Measurements from ENCODE around the gene PEX14.

Gene PEX14

DNA sequence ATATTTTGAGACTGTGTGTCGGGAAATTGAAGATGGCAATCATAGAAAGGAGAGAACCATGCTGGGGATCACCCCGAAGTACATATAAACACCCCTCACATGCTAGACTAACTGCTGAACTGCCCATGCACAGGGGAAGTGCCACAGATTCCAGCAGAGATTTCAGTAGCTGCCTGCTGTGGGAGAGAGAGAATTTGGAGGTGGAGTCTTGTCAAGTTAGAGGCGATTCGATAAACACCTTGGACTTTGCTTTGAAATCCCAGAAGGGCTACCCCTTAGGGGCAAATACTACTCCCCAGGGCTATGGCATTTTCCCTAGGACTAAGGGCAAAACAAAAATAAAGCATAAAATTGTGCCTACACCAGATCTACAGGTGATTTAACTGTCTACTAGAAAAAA lies 103.3 kb downstream of the PEX14 start:
- TF ChIP-seq, protein P1, sequence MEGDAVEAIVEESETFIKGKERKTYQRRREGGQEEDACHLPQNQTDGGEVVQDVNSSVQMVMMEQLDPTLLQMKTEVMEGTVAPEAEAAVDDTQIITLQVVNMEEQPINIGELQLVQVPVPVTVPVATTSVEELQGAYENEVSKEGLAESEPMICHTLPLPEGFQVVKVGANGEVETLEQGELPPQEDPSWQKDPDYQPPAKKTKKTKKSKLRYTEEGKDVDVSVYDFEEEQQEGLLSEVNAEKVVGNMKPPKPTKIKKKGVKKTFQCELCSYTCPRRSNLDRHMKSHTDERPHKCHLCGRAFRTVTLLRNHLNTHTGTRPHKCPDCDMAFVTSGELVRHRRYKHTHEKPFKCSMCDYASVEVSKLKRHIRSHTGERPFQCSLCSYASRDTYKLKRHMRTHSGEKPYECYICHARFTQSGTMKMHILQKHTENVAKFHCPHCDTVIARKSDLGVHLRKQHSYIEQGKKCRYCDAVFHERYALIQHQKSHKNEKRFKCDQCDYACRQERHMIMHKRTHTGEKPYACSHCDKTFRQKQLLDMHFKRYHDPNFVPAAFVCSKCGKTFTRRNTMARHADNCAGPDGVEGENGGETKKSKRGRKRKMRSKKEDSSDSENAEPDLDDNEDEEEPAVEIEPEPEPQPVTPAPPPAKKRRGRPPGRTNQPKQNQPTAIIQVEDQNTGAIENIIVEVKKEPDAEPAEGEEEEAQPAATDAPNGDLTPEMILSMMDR (IDR thresholded peaks at IDR 0.05; ENCODE audit: low read depth, low read length, missing control alignments): no peak
- no peak for DNase-seq (ENCODE audit: low read depth)
- no peak overlapping the region for H3K4me3 ChIP-seq (ENCODE audit: low read depth, low read length)

DNA sequence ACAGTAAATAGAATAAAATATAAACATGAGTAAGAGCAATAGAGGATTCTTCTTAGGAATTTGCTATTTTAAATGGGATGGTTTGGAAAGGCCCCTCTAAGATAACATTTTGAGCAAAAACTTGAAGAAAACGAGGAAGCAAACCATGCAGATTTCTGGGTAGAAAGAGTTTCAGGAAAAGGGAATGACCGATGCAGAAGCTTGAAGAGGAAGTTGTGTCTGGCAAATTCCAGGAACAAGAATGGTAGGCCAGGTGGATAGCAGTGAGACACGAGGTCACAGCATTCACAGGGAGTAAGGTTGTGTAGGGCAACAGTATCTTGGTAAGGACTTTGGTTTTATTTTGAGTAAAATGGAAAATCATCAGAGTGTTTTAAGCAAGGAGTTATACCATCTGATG lies 108.9 kb downstream of the PEX14 start:
- TF ChIP-seq, protein P1 (IDR thresholded peaks at IDR 0.05; ENCODE audit: low read depth, low read length, missing control alignments): no peak
- no peak overlapping the region for H3K4me3 ChIP-seq (ENCODE audit: low read depth, low read length)
- DNase-seq (ENCODE audit: low read depth): no peak

DNA sequence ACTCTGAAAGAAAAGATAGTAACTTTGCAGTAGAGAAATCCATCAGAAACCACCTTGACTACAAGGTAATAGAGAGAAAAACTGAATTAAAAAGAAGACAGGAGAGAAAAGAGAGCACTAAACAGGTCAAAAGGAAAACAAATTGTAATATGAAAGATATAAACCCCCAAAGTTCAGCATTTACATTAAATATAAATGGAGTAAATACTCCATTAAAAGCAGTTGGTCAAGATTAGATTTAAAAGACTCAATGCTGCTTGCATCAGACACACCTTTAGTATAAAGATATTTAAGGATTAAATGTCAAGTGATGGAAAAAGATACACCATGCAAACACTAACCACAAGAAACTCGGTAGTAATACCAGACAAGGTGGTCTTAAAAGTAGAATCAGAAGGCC lies 110.5 kb downstream of the PEX14 start:
- H3K4me3 ChIP-seq (ENCODE audit: low read depth, low read length): no peak overlapping the region
- TF ChIP-seq, protein P1 (IDR thresholded peaks at IDR 0.05; ENCODE audit: low read depth, low read length, missing control alignments): no peak
- DNase-seq (ENCODE audit: low read depth): no peak

DNA sequence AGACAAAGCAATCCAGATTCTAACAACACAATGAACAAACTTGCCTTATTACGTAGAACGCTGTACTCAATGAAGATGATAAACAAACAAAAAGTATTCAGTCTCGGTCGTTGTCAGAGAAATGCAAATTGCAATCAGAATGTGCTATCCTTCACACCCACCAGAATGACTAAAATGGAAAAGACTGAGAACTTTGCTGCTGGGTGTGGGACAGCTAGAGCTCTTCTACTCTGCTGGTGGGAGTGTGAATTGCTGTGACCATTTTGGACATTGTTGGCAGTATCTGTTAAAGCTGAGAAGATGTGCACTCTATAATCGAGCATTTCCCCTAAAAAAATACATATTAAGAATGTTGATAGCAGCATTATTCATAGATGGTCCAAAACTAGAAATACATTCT lies 111.4 kb downstream of the PEX14 start:
- H3K4me3 ChIP-seq (ENCODE audit: low read depth, low read length): no peak overlapping the region
- DNase-seq (ENCODE audit: low read depth): no peak
- TF ChIP-seq, protein P1 (IDR thresholded peaks at IDR 0.05; ENCODE audit: low read depth, low read length, missing control alignments): peak; percentile 33

DNA sequence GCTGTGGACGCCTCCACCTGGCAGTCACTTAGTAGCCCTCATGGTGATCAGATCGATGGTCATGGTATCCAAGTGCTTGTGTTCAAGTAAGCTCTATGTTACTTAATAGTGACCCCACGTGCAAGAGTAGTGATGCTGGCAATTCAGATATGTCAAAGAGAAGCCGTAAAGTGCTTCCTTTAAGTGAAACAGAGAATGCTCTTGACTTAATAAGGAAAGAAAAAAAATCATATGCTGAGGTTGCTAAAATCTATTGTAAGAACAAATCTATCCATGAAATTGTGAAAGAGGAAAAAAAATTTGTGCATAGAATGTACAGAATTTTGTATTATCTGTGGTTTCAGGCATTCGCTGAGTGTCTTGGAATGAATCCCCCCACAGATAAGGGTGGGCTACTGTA lies 113.9 kb downstream of the PEX14 start:
- no peak for DNase-seq (ENCODE audit: low read depth)
- no peak overlapping the region for H3K4me3 ChIP-seq (ENCODE audit: low read depth, low read length)
- TF ChIP-seq, protein P1 (IDR thresholded peaks at IDR 0.05; ENCODE audit: low read depth, low read length, missing control alignments): no peak

DNA sequence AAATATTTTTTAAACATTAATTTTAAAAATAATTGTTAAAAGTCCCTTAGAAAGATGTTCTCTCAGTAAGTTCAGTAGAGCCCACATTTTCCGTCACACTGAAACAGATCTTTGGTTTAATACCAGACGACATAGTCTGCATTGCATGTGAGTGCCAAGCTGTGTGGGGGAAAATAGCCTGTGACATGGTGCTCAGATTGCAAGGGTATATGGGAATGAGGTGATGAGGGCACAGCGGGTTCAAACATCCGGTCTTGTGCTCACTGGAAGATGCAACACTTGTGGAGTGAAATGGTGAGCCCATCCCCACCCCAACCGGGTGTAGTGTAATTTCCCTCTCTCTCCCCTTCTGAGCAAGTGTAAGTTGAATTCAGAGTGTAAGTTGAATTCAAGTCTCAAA lies 114.3 kb downstream of the PEX14 start:
- TF ChIP-seq, protein P1 (IDR thresholded peaks at IDR 0.05; ENCODE audit: low read depth, low read length, missing control alignments): no peak
- DNase-seq (ENCODE audit: low read depth): no peak

DNA sequence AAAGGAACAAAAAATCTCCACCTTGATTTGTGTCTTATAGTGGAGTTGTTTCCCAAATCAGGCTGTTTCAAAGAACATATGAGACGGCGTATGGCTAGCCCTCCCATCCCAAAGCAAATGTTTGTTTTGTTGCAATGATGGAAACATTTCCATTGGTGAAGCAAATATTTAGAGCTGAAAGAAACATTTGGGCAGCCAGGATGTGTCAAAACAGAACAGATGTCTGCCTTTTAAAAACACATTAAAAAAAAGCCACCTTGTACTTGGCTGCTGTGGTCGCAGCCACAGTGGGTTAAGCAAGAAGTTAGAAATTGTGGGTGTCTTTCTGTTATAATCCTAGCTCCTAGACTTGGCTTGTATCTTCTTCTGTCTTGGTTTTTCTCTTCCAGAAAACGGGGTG lies 116.3 kb downstream of the PEX14 start:
- DNase-seq (ENCODE audit: low read depth): no peak
- H3K4me3 ChIP-seq (ENCODE audit: low read depth, low read length): no peak overlapping the region
- TF ChIP-seq, protein P1 (IDR thresholded peaks at IDR 0.05; ENCODE audit: low read depth, low read length, missing control alignments): no peak

More for the DNA sequence above, 114.3 kb downstream of the PEX14 start:
- no peak overlapping the region for H3K4me3 ChIP-seq (ENCODE audit: low read depth, low read length)

Data from GM12864 (cell line).